DND-41 (cell line): ENCODE results near the gene TESPA1.

Source experiments
- ATAC-seq: fragments of 200-7000 bp; cut with Tn5 transposase; 3 replicates; pipeline ENCODE4 v1.9.1; 2021; ENCODE audit warnings: low read depth; ENCODE audit not compliant: insufficient read depth
- DNase-seq: peaks from one replicate; pipeline ENCODE4 v3.0.0-alpha.2; 2020
- H2AFZ ChIP-seq: 2 replicates; pipeline ENCODE4 v1.6.0; 2012; ENCODE audit warnings: low read depth, low read length
- H3K27ac ChIP-seq: 2 replicates; pipeline ENCODE4 v1.5.1; 2012; ENCODE audit warnings: low read length, inconsistent platforms
- H3K27me3 ChIP-seq: fragments of 200-600 bp; sonication (generic); 2 replicates; pipeline ENCODE4 v1.6.0; 2012; ENCODE audit warnings: low read length, mild to moderate bottlenecking, inconsistent platforms; ENCODE audit not compliant: insufficient read depth, poor library complexity
- H3K36me3 ChIP-seq: 2 replicates; pipeline ENCODE4 v1.5.1; 2012; ENCODE audit warnings: low read length, inconsistent platforms; ENCODE audit not compliant: insufficient read depth
- H3K4me1 ChIP-seq: 2 replicates; pipeline ENCODE4 v1.5.1; 2012; ENCODE audit warnings: mild to moderate bottlenecking, low read length; ENCODE audit not compliant: insufficient read depth
- H3K4me2 ChIP-seq: 2 replicates; pipeline ENCODE4 v1.6.0; 2012; ENCODE audit warnings: mild to moderate bottlenecking, moderate library complexity, low read length, inconsistent platforms; ENCODE audit not compliant: insufficient read depth
- H3K4me3 ChIP-seq, 2 experiments: fragments of 200-600 bp in 1 of 2; shearing (Covaris generic) in 1 of 2; 2 replicates each; pipeline ENCODE4 v1.5.1; 2012 to 2016; ENCODE audit warnings: inconsistent platforms in 2 of 2, low read length in 2 of 2, mild to moderate bottlenecking in 2 of 2, low read depth in 1 of 2, moderate library complexity in 1 of 2
- H3K79me2 ChIP-seq: 2 replicates; pipeline ENCODE4 v1.6.0; 2012; ENCODE audit warnings: low read length, inconsistent platforms; ENCODE audit not compliant: insufficient read depth
- H3K9ac ChIP-seq: 2 replicates; pipeline ENCODE4 v1.6.0; 2012; ENCODE audit warnings: low read depth, mild to moderate bottlenecking, inconsistent platforms, low read length, moderate library complexity
- H3K9me3 ChIP-seq: 2 replicates; pipeline ENCODE4 v1.5.1; 2012; ENCODE audit warnings: low read length, moderate library complexity, mild to moderate bottlenecking, inconsistent platforms; ENCODE audit not compliant: insufficient read depth, severe bottlenecking
- H4K20me1 ChIP-seq: 2 replicates; pipeline ENCODE4 v1.6.0; 2012; ENCODE audit warnings: low read length; ENCODE audit not compliant: insufficient read depth
- CTCF ChIP-seq: IDR thresholded peaks from 2 replicates; pipeline ENCODE4 v1.5.1; 2012; ENCODE audit warnings: borderline replicate concordance, low read length, moderate library complexity, mild to moderate bottlenecking; ENCODE audit not compliant: poor library complexity, severe bottlenecking; ENCODE audit errors: extremely low read depth
- EZH2 ChIP-seq: IDR thresholded peaks from 3 replicates; pipeline ENCODE4 v1.6.1; 2012; ENCODE audit warnings: borderline replicate concordance, low read depth, mild to moderate bottlenecking, moderate library complexity, low read length, inconsistent platforms; ENCODE audit not compliant: severe bottlenecking

The TESPA1 gene

GRCh38 chr12:54981796-54982195 is 2.8 kb downstream of the TESPA1 start:
- H3K36me3 ChIP-seq: peaks cover 48% of the 10 kb centered on the region
- no peaks in the 10 kb centered on the region for H3K9me3 ChIP-seq
- no peaks in the 10 kb centered on the region for H4K20me1 ChIP-seq
- peak overlapping the region; percentile 76; the same call in 1 of the 2 replicates for H3K9ac ChIP-seq
- peak overlapping the region; percentile 88 for H3K4me2 ChIP-seq
- no peaks in the 10 kb centered on the region for H3K27me3 ChIP-seq
- H3K4me3 ChIP-seq: peak overlapping the region in 1 of 2 experiments; percentile 67; a peak in 3 of 4 replicates
- peaks cover 77% of the 10 kb centered on the region for H3K79me2 ChIP-seq
- H2AFZ ChIP-seq: no peak overlapping the region
- peaks cover 91% of the 10 kb centered on the region for H3K4me1 ChIP-seq
- H3K27ac ChIP-seq: peak overlapping the region; percentile 91
- DNase-seq: no peak
- TF ChIP-seq EZH2 (no peak), CTCF (no peak)
- no peak for ATAC-seq

DNA sequence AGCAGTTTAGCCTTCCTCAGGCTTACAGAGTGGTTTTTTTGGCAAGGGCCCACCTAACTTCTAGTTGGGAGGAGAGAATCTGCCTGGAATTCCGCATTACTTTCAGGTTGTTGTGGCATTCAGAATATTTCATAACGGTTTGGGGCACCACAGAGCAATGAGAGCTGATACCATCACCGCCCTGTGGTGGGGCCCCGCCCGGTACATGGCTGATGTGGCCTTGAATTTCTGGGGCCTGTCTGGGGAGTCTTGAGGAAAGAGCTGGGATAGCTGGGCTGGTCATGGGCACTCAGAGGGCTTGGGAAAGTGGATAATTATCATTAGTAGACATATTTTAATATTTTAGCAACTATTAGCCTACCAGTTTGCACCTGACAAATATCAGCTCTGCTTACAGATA is 4.2 kb downstream of the TESPA1 start:
- Histone ChIP-seq H3K27me3 (no peaks in the 10 kb centered on the region), H3K4me1 (peaks cover 96% of the 10 kb centered on the region), H3K9ac (0 out of 2 replicates have a peak overlapping the region, but pooled peaks have one; percentile 48), H4K20me1 (no peaks in the 10 kb centered on the region), H2AFZ (no peak overlapping the region), H3K9me3 (no peaks in the 10 kb centered on the region), H3K27ac (peak overlapping the region; percentile 98), H3K79me2 (peaks cover 90% of the 10 kb centered on the region), H3K4me3 (peak overlapping the region in 1 of 2 experiments; percentile 25; a peak in 1 of 4 replicates), H3K4me2 (peak overlapping the region; percentile 88), H3K36me3 (peaks cover 53% of the 10 kb centered on the region)
- DNase-seq (peak; percentile 48), ATAC-seq (no peak)
- TF ChIP-seq EZH2: no peak
- TF ChIP-seq CTCF: no peak

DNA sequence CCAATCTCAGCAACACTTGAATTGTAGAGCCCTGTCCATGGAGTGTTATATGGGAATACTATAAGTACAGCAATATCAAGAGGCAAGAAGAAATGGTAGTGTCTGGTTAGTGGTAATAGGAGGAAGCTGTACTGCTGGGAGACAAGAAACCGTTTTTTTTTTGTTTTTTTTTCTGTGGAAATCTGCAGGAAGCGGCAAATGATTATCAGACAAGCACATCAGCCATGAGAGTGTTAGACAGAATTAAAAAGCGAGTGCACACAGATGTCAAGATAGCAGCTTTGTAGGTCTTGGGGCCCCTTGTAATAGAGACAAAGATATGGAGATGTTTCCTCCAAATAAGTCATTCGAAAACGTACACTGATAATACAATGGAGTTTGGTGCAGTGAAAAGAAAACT is 6.7 kb downstream of the TESPA1 start:
- Histone ChIP-seq H3K9ac (peak overlapping the region; percentile 48), H3K36me3 (peaks cover 63% of the 10 kb centered on the region), H4K20me1 (no peaks in the 10 kb centered on the region), H3K4me1 (peaks cover 76% of the 10 kb centered on the region), H3K9me3 (no peaks in the 10 kb centered on the region), H3K79me2 (peaks cover 92% of the 10 kb centered on the region), H2AFZ (peak overlapping the region; percentile 46; the same call in 1 of the 2 replicates), H3K4me2 (peak overlapping the region; percentile 88), H3K4me3 (peak overlapping the region in 1 of 2 experiments; percentile 53; a peak in 2 of 4 replicates), H3K27ac (peak overlapping the region; percentile 98), H3K27me3 (no peaks in the 10 kb centered on the region)
- peak; percentile 89 for ATAC-seq
- peak; percentile 66 for DNase-seq
- no peak for TF ChIP-seq EZH2

- peak overlapping the region; percentile 98 for H3K27ac ChIP-seq
- H3K4me2 ChIP-seq: peak overlapping the region; percentile 88
- no peaks in the 10 kb centered on the region for H3K27me3 ChIP-seq
- H3K4me1 ChIP-seq: peaks cover 72% of the 10 kb centered on the region
- DNase-seq (no peak), ATAC-seq (no peak)
- H4K20me1 ChIP-seq: no peaks in the 10 kb centered on the region
- no peaks in the 10 kb centered on the region for H3K9me3 ChIP-seq
- H3K36me3 ChIP-seq: peaks cover 63% of the 10 kb centered on the region
- peak overlapping the region; percentile 48 for H3K9ac ChIP-seq
- H3K4me3 ChIP-seq: peak overlapping the region in 1 of 2 experiments; percentile 53; a peak in 2 of 4 replicates
- no peak for TF ChIP-seq CTCF
- no peak for TF ChIP-seq EZH2
- H2AFZ ChIP-seq: no peak overlapping the region
- peaks cover 91% of the 10 kb centered on the region for H3K79me2 ChIP-seq
Observed at GRCh38 chr12:54977155-54977554, 7.4 kb downstream of the TESPA1 start.
